NCI-H82 treated with DMSO at 0.1 percent for 48 hours (cell line): ENCODE data around the gene ARID3C.
A peak's percentile ranks its signal among the peaks of the same experiment; 100 is the strongest.

ENCODE experiments used
- DNase-seq: peaks from one replicate; lab custom pipeline; 2025; ENCODE audit not compliant: unreplicated experiment; lab: John Stamatoyannopoulos, UW

ARID3C gene

GRCh38 chr9:34629491-34629808 is 584 bp upstream of the ARID3C start:
- no peak for DNase-seq

- no peak for DNase-seq
Measured at GRCh38 chr9:34627716-34628655, 880 bp downstream of the ARID3C start.

GRCh38 chr9:34625186-34625486 is 3.7 kb downstream of the ARID3C start:
- no peak for DNase-seq

GRCh38 chr9:34624475-34625185 is 4.2 kb downstream of the ARID3C start:
- DNase-seq: peak; percentile 38

- DNase-seq: no peak
Measured at GRCh38 chr9:34623374-34624235, 5.3 kb downstream of the ARID3C start.

GRCh38 chr9:34620061-34620994 is 8.5 kb downstream of the ARID3C start, which contains the start of gene DCTN3:
DCTN3 (minus strand) TSS chr9:34620495; CDS start chr9:34620464, 31 bp downstream.
- peak; percentile 75 for DNase-seq

GRCh38 chr9:34615132-34615531 is 13.7 kb downstream of the ARID3C start:
- no peak for DNase-seq

- peak; percentile 23 for DNase-seq
Measured at GRCh38 chr9:34612788-34613390, 16.0 kb downstream of the ARID3C start.

- DNase-seq: no peak
Measured at GRCh38 chr9:34611811-34612787, 16.8 kb downstream of the ARID3C start, which contains the start of gene RPP25L. RPP25L (minus strand) TSS chr9:34612097; CDS start chr9:34611296, 801 bp downstream.

- DNase-seq: no peak
Measured at GRCh38 chr9:34611251-34611810, 17.5 kb downstream of the ARID3C start.

GRCh38 chr9:34610434-34611206 is 18.2 kb downstream of the ARID3C start:
- no peak for DNase-seq

GRCh38 chr9:34607331-34607730 is 21.5 kb downstream of the ARID3C start:
- no peak for DNase-seq

- no peak for DNase-seq
Measured at GRCh38 chr9:34606905-34607304, 22.0 kb downstream of the ARID3C start.

GRCh38 chr9:34606190-34606589 is 22.7 kb downstream of the ARID3C start:
- no peak for DNase-seq

GRCh38 chr9:34603610-34604231 is 25.1 kb downstream of the ARID3C start:
- DNase-seq: peak; percentile 43

GRCh38 chr9:34601937-34602573 is 26.8 kb downstream of the ARID3C start:
- no peak for DNase-seq

GRCh38 chr9:34600908-34601307 is 28.0 kb downstream of the ARID3C start:
- DNase-seq: no peak
